Neural cell (in vitro differentiated cells): Measurements from ENCODE around the gene UGT1A6. TPM values are rescaled to one million over a fixed set of nuclear protein-coding genes. Genes with fewer than 3 reads are reported as not detected.

Experiments used
- H2AFZ ChIP-seq: fragments of 200-600, 300-800 bp; sonication (generic), shearing (Covaris generic); 2 replicates; pipeline ENCODE4 v1.6.0; 2014; ENCODE audit warnings: low read depth, mild to moderate bottlenecking, antibody characterized with exemption, low read length, moderate library complexity
- H3F3A ChIP-seq: fragments of 200-600 bp; shearing (Covaris generic); 2 replicates; pipeline ENCODE4 v1.6.1; 2016; ENCODE audit warnings: mild to moderate bottlenecking, moderate library complexity, mixed read lengths, antibody characterized with exemption, low read length; ENCODE audit not compliant: insufficient read depth, poor library complexity, severe bottlenecking
- H3K27ac ChIP-seq: fragments of 200-600, 300-800 bp; sonication (generic), shearing (Covaris generic); 2 replicates; pipeline ENCODE4 v1.5.1; 2014; ENCODE audit warnings: mild to moderate bottlenecking, low read length, moderate library complexity
- H3K27me3 ChIP-seq: fragments of 300-800, 200-600 bp; sonication (generic), shearing (Covaris generic); 2 replicates; pipeline ENCODE4 v1.6.0; 2014; ENCODE audit warnings: mild to moderate bottlenecking, low read depth, low read length, moderate library complexity; ENCODE audit not compliant: insufficient read depth
- H3K36me3 ChIP-seq: fragments of 300-800, 200-600 bp; sonication (generic), shearing (Covaris generic); 2 replicates; pipeline ENCODE4 v1.5.1; 2014; ENCODE audit warnings: mild to moderate bottlenecking, antibody characterized with exemption, low read length, moderate library complexity; ENCODE audit not compliant: insufficient read depth
- H3K4me2 ChIP-seq: fragments of 300-800, 200-600 bp; sonication (generic), shearing (Covaris generic); 2 replicates; pipeline ENCODE4 v1.6.0; 2014; ENCODE audit warnings: mild to moderate bottlenecking, low read length
- H3K4me3 ChIP-seq: fragments of 300-800, 200-600 bp; sonication (generic), shearing (Covaris generic); 2 replicates; pipeline ENCODE4 v1.5.1; 2014; ENCODE audit warnings: mild to moderate bottlenecking, low read length, moderate library complexity
- H3K79me2 ChIP-seq: fragments of 200-600 bp; shearing (Covaris generic); replicated peaks from 2 replicates; pipeline ENCODE4 v1.6.0; 2014; ENCODE audit warnings: mild to moderate bottlenecking, low read length, moderate library complexity; ENCODE audit not compliant: insufficient read depth
- H3K9ac ChIP-seq: fragments of 300-800, 200-600 bp; sonication (generic), shearing (Covaris generic); 2 replicates; pipeline ENCODE4 v1.6.1; 2016; ENCODE audit warnings: mild to moderate bottlenecking, low read length, mixed read lengths
- H3K9me2 ChIP-seq: fragments of 200-600 bp; shearing (Covaris generic); 2 replicates; pipeline ENCODE4 v1.6.1; 2016; ENCODE audit warnings: mild to moderate bottlenecking, low read length, mixed read lengths; ENCODE audit not compliant: insufficient read depth
- H3K9me3 ChIP-seq: fragments of 200-600, 300-800 bp; sonication (generic), shearing (Covaris generic); 2 replicates; pipeline ENCODE4 v1.6.1; 2016; ENCODE audit warnings: mild to moderate bottlenecking, mixed run types, low read length, moderate library complexity, mixed read lengths
- H4K20me1 ChIP-seq: fragments of 200-600 bp; shearing (Covaris generic); 2 replicates; pipeline ENCODE4 v1.6.1; 2016; ENCODE audit warnings: mild to moderate bottlenecking, mixed run types; ENCODE audit not compliant: insufficient read depth
- EP300 ChIP-seq: fragments of 450-650 bp; conservative IDR thresholded peaks from 2 replicates; pipeline ENCODE4 v1.6.1; 2014; ENCODE audit warnings: antibody characterized with exemption, mild to moderate bottlenecking, moderate library complexity; ENCODE audit not compliant: poor library complexity, severe bottlenecking
- EZH2 ChIP-seq: fragments of 200-600, 300-800 bp; shearing (Covaris generic), sonication (generic); IDR thresholded peaks from 2 replicates; pipeline ENCODE4 v1.6.1; 2014; ENCODE audit warnings: antibody characterized with exemption, low read length, borderline replicate concordance, mild to moderate bottlenecking; ENCODE audit not compliant: insufficient read depth, poor library complexity, severe bottlenecking
- MXI1 ChIP-seq: fragments of 450-650 bp; conservative IDR thresholded peaks from 2 replicates; pipeline ENCODE4 v1.6.1; 2014; ENCODE audit warnings: antibody characterized with exemption, mild to moderate bottlenecking; ENCODE audit not compliant: poor library complexity, severe bottlenecking
- POLR2AphosphoS5 ChIP-seq: IDR thresholded peaks from 2 replicates; pipeline ENCODE4 v1.6.1; 2012
- RAD21 ChIP-seq: fragments of 450-650 bp; conservative IDR thresholded peaks from 2 replicates; pipeline ENCODE4 v1.6.1; 2014; ENCODE audit warnings: antibody characterized with exemption, mild to moderate bottlenecking, moderate library complexity
- REST ChIP-seq: IDR thresholded peaks from 2 replicates; pipeline ENCODE4 v1.6.1; 2012; ENCODE audit warnings: borderline replicate concordance
- SMC3 ChIP-seq: fragments of 450-650 bp; conservative IDR thresholded peaks from 2 replicates; pipeline ENCODE4 v1.6.1; 2014; ENCODE audit warnings: antibody characterized with exemption, mild to moderate bottlenecking, moderate library complexity; ENCODE audit not compliant: poor library complexity
- TAF1 ChIP-seq: IDR thresholded peaks from 2 replicates; pipeline ENCODE4 v1.6.1; 2012; ENCODE audit warnings: low read depth
- polyA plus RNA-seq: library from polyadenylated mRNA; depleted of rRNA; stranded (reverse); fragments of >200 nt; gene quantifications from 2 replicates; pipeline ENCODE4 v1.2.3, GENCODE V29; 2014
- TF ChIP-seq, protein P1 (sequence below): fragments of 450-650 bp; IDR thresholded peaks from 2 replicates; pipeline ENCODE4 v1.5.1; 2014; ENCODE audit warnings: antibody characterized with exemption, mild to moderate bottlenecking, moderate library complexity; ENCODE audit not compliant: poor library complexity, severe bottlenecking

The UGT1A6 gene
- polyA plus RNA-seq, 1 donor from 2014 or later = not detected

- Histone ChIP-seq H3K4me3 (no peak overlapping the region), H4K20me1 (no peaks in the 10 kb centered on the region), H3K9me3 (no peaks in the 10 kb centered on the region), H3K9ac (no peak overlapping the region), H3K27ac (no peak overlapping the region), H3K4me2 (no peak overlapping the region), H2AFZ (no peak overlapping the region), H3K9me2 (no peaks in the 10 kb centered on the region), H3K27me3 (no peaks in the 10 kb centered on the region), H3K79me2 (no peaks in the 10 kb centered on the region), H3F3A (no peaks in the 10 kb centered on the region), H3K36me3 (no peaks in the 10 kb centered on the region)
- TF ChIP-seq MXI1 (no peak), RAD21 (no peak)
Observed at GRCh38 chr2:233679196-233679595, 13.5 kb upstream of the UGT1A6 start.

GRCh38 chr2:233680361-233681045 is 12.2 kb upstream of the UGT1A6 start:
- Histone ChIP-seq H3K4me3 (no peak overlapping the region), H3K9me3 (no peaks in the 10 kb centered on the region), H3K9me2 (no peaks in the 10 kb centered on the region), H4K20me1 (no peaks in the 10 kb centered on the region), H3K9ac (no peak overlapping the region), H3F3A (no peaks in the 10 kb centered on the region), H2AFZ (no peak overlapping the region), H3K4me2 (no peak overlapping the region), H3K27me3 (no peaks in the 10 kb centered on the region), H3K36me3 (no peaks in the 10 kb centered on the region), H3K27ac (no peak overlapping the region), H3K79me2 (no peaks in the 10 kb centered on the region)
- TF ChIP-seq EP300 (no peak), RAD21 (no peak), SMC3 (no peak), MXI1 (no peak), TAF1 (no peak), POLR2AphosphoS5 (no peak)
- TF ChIP-seq, protein P1, sequence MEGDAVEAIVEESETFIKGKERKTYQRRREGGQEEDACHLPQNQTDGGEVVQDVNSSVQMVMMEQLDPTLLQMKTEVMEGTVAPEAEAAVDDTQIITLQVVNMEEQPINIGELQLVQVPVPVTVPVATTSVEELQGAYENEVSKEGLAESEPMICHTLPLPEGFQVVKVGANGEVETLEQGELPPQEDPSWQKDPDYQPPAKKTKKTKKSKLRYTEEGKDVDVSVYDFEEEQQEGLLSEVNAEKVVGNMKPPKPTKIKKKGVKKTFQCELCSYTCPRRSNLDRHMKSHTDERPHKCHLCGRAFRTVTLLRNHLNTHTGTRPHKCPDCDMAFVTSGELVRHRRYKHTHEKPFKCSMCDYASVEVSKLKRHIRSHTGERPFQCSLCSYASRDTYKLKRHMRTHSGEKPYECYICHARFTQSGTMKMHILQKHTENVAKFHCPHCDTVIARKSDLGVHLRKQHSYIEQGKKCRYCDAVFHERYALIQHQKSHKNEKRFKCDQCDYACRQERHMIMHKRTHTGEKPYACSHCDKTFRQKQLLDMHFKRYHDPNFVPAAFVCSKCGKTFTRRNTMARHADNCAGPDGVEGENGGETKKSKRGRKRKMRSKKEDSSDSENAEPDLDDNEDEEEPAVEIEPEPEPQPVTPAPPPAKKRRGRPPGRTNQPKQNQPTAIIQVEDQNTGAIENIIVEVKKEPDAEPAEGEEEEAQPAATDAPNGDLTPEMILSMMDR = no peak

- no peaks in the 10 kb centered on the region for H3K27me3 ChIP-seq
- no peaks in the 10 kb centered on the region for H4K20me1 ChIP-seq
- H3K9ac ChIP-seq = no peak within 1 kb of the TSS
- no peak within 1 kb of the TSS for H3K4me3 ChIP-seq
- H3K9me3 ChIP-seq = no peaks in the 10 kb centered on the region
- H3K9me2 ChIP-seq = no peaks in the 10 kb centered on the region
- H3K4me2 ChIP-seq = no peak within 1 kb of the TSS
- H3K36me3 ChIP-seq = no peaks in the 10 kb centered on the region
- no peaks in the 10 kb centered on the region for H3K79me2 ChIP-seq
- no peak within 1 kb of the TSS for H3K27ac ChIP-seq
- TF ChIP-seq REST (no peak), TAF1 (no peak), POLR2AphosphoS5 (no peak), SMC3 (no peak), EZH2 (no peak)
- TF ChIP-seq, protein P1 = no peak
- no peak within 1 kb of the TSS for H2AFZ ChIP-seq
- no peaks in the 10 kb centered on the region for H3F3A ChIP-seq
Observed at GRCh38 chr2:233681521-233682099, 11.1 kb upstream of the UGT1A6 start, which contains the start of gene UGT1A7. Gene UGT1A7 (plus strand): TSS chr2:233681901. CDS start chr2:233681938, 37 bp downstream.
